Pancreas (tissue), 10 donors: ENCODE measurements around the gene TSHZ2. TPM values are rescaled to one million over a fixed set of nuclear protein-coding genes. Genes with fewer than 3 reads are reported as not detected.

Experiments used
- ATAC-seq, 4 donors: fragments of 200-7000 bp; cut with Tn5 transposase; one replicate each; pipeline versions ENCODE4 v1.8.0 to v1.9.1; 2020; ENCODE audit warnings: mild to moderate bottlenecking in 4 of 4, moderate library complexity in 4 of 4
- DNase-seq, 6 donors: peaks; one replicate each; pipeline ENCODE4 v3.0.0-alpha.2; 2020
- FAIRE-seq: peaks from 2 replicates; lab custom pipeline; 2012; peaks lifted over from hg19 to GRCh38; lab: Jason Lieb, UNC
- H3K27ac ChIP-seq, 4 donors: fragments of 200-600 bp; sonication (generic); 1 replicate in 3 of 4; 2 replicates in 1 of 4; pipeline versions ENCODE4 v1.5.0 to v1.8.0; 2020
- H3K27me3 ChIP-seq, 4 donors: fragments of 200-600 bp; one replicate each; pipeline ENCODE4 v1.8.0; 2021
- H3K36me3 ChIP-seq, 3 donors: fragments of 200-600 bp; sonication (generic) in 1 of 3; one replicate each; pipeline versions ENCODE4 v1.5.0 to v1.8.0; 2020 to 2021
- H3K4me1 ChIP-seq, 3 donors: fragments of 200-600 bp; one replicate each; pipeline ENCODE4 v1.8.0; 2021
- H3K4me3 ChIP-seq, 4 donors: fragments of 200-600 bp; sonication (generic) in 2 of 4; one replicate each; pipeline versions ENCODE4 v1.5.0 to v1.8.0; 2020 to 2021
- H3K9me3 ChIP-seq, 4 donors: fragments of 200-600 bp; one replicate each; pipeline ENCODE4 v1.8.0; 2021
- CTCF ChIP-seq, 4 donors: fragments of 200-600 bp; sonication (generic) in 3 of 4; IDR thresholded peaks; one replicate each; pipeline versions ENCODE4 v1.5.0 to v1.8.0; 2021; ENCODE audit warnings: antibody characterized with exemption in 4 of 4
- WGBS, 2 donors: extraction: QIAGEN DNeasy Blood & Tissue Kit; methylation state at CpG; one replicate each; pipeline ENCODE4 v1.1.7; 2013; 5-methylcytosine and 5-hydroxymethylcytosine counted together
- intact Hi-C, 3 donors: fragments of 100-400 bp; cut with DNase I; formaldehyde crosslinking; loops; one replicate each; pipeline versions ENCODE4 v1.11.1 to v1.14.2; 2022
- polyA plus RNA-seq, 2 donors: library from polyadenylated mRNA; stranded (reverse); fragments of 200-250 nt; gene quantifications; one replicate each; pipeline ENCODE4 v1.2.3, GENCODE V29; 2013
- total RNA-seq, 6 donors: library from RNA; stranded (reverse); fragmentation: NEBNext Ultra II Directional in 4 of 6; extraction: Animal tissue kit (Norgen Biotek cat#: 25700) in 4 of 6; gene quantifications; one replicate each; pipeline versions ENCODE4 v1.2.1 to v1.2.4, GENCODE V29; 2021 to 2023
- donor health status: healthy with polysubstance abuse.
- donor health status: DM: no; HTN: no; CAD: no; lungs with moderate emphysema.
- donor health status: DM: no; HTN: no; CAD: no.
- donor health status: control.
- donor health status: control.
- donor health status: Bipolar disorder and iron deficiency.
- donor health status: DM: yes; HTN: yes; CAD: no.
- donor health status: DM: no; HTN: no; CAD: no.
- donor health status: DM: no; HTN: no; CAD: no.
- donor health status: DM: yes; HTN: yes; CAD: no.

The TSHZ2 gene
- total and polyA plus RNA-seq, 8 donors: 2.2 to 23.5 (median 4.5) TPM

GRCh38 chr20:52959125-52959524 is 13.0 kb upstream of the TSHZ2 start:
- no peaks in the 10 kb centered on the region for H3K9me3 ChIP-seq
- no peak overlapping the region for H3K4me3 ChIP-seq
- WGBS, 2 donors: 40 to 58% methylated on average over 5 of the region's 5 CpGs
- peak in 1 of 4 donors; percentile 6 for TF ChIP-seq CTCF (IDR thresholded peaks at IDR 0.05)
- FAIRE-seq: no peak
- H3K36me3 ChIP-seq: no peaks in the 10 kb centered on the region
- H3K27ac ChIP-seq: no peak overlapping the region
- peak in 1 of 6 donors; percentile 20 for DNase-seq
- ATAC-seq: peak in 2 of 4 donors; percentile 64 to 75
- intact Hi-C loops: no loop called here
- H3K27me3 ChIP-seq: no peaks in the 10 kb centered on the region
- H3K4me1 ChIP-seq: no peaks in the 10 kb centered on the region

- 88 to 100% methylated on average over 1 of the region's 1 CpG for WGBS, 2 donors
- Histone ChIP-seq H3K4me1 (no peaks in the 10 kb centered on the region), H3K27ac (no peak overlapping the region), H3K4me3 (no peak overlapping the region), H3K9me3 (no peaks in the 10 kb centered on the region), H3K27me3 (no peaks in the 10 kb centered on the region), H3K36me3 (no peaks in the 10 kb centered on the region)
- DNase-seq (no peak), ATAC-seq (no peak), FAIRE-seq (no peak)
- TF ChIP-seq CTCF (IDR thresholded peaks at IDR 0.05): no peak
- intact Hi-C loops: no loop called here
These were observed 10.0 kb upstream of the TSHZ2 start for GRCh38 chr20:52962183-52962582.

- H3K27me3 ChIP-seq: no peaks in the 10 kb centered on the region
- TF ChIP-seq CTCF (IDR thresholded peaks at IDR 0.05): no peak
- DNase-seq: no peak
- no peak for ATAC-seq
- no peak overlapping the region for H3K4me3 ChIP-seq
- FAIRE-seq: no peak
- WGBS, 2 donors: 85 to 91% methylated on average over 3 of the region's 3 CpGs
- intact Hi-C loops: no loop called here
- no peak overlapping the region for H3K27ac ChIP-seq
- H3K9me3 ChIP-seq: no peaks in the 10 kb centered on the region
- no peaks in the 10 kb centered on the region for H3K4me1 ChIP-seq
- no peaks in the 10 kb centered on the region for H3K36me3 ChIP-seq
These were observed 9.0 kb upstream of the TSHZ2 start for GRCh38 chr20:52963131-52963530.

- Histone ChIP-seq H3K4me1 (no peaks in the 10 kb centered on the region), H3K36me3 (no peaks in the 10 kb centered on the region), H3K27me3 (no peaks in the 10 kb centered on the region), H3K9me3 (no peaks in the 10 kb centered on the region), H3K27ac (no peak overlapping the region), H3K4me3 (no peak overlapping the region)
- no peak for ATAC-seq
- TF ChIP-seq CTCF (IDR thresholded peaks at IDR 0.05): no peak
- no peak for DNase-seq
- 74 to 83% methylated on average over 6 of the region's 6 CpGs for WGBS, 2 donors
- FAIRE-seq: no peak
- intact Hi-C loops: no loop called here
These were observed 8.0 kb upstream of the TSHZ2 start for GRCh38 chr20:52964131-52964530.

GRCh38 chr20:52965380-52965779 is 6.8 kb upstream of the TSHZ2 start:
- no peak overlapping the region for H3K27ac ChIP-seq
- DNase-seq (no peak), ATAC-seq (peak in 3 of 4 donors; percentile 74 to 93 (median 88)), FAIRE-seq (no peak)
- H3K9me3 ChIP-seq: no peaks in the 10 kb centered on the region
- intact Hi-C loops: no loop called here
- H3K27me3 ChIP-seq: no peaks in the 10 kb centered on the region
- H3K4me1 ChIP-seq: no peaks in the 10 kb centered on the region
- TF ChIP-seq CTCF (IDR thresholded peaks at IDR 0.05): no peak
- H3K4me3 ChIP-seq: no peak overlapping the region
- H3K36me3 ChIP-seq: no peaks in the 10 kb centered on the region
- 0 to 16% methylated on average over 1 of the region's 1 CpG for WGBS, 2 donors
